ENCODE measurements around the gene D2HGDH.
A peak's percentile ranks its signal among the peaks of the same experiment; 100 is the strongest.

Gene D2HGDH

GRCh38 chr2:241764275-241765241 lies 30.1 kb downstream of the D2HGDH start:
- peak; percentile 57 for DNase-seq
- H3K27ac Mint-ChIP-seq: peak overlapping the region; percentile 88
- peaks cover 14% of the 10 kb centered on the region for H3K9me3 Mint-ChIP-seq
- peak overlapping the region; percentile 64 for H3K4me3 Mint-ChIP-seq
- peaks cover 5% of the 10 kb centered on the region for H3K27me3 Mint-ChIP-seq (ENCODE audit: low read depth, poor library complexity)
- peaks cover 35% of the 10 kb centered on the region for H3K4me1 Mint-ChIP-seq
- TF ChIP-seq CTCF (IDR thresholded peaks at IDR 0.05): no peak
- peaks cover 27% of the 10 kb centered on the region for H3K36me3 Mint-ChIP-seq (ENCODE audit: low read depth)

- H3K4me1 Mint-ChIP-seq: peaks cover 50% of the 10 kb centered on the region
- H3K36me3 Mint-ChIP-seq (ENCODE audit: low read depth): peaks cover 4% of the 10 kb centered on the region
- DNase-seq: no peak
- TF ChIP-seq CTCF (IDR thresholded peaks at IDR 0.05): no peak
- H3K27ac Mint-ChIP-seq: no peak overlapping the region
- no peaks in the 10 kb centered on the region for H3K9me3 Mint-ChIP-seq
- no peaks in the 10 kb centered on the region for H3K27me3 Mint-ChIP-seq (ENCODE audit: low read depth, poor library complexity)
- no peak overlapping the region for H3K4me3 Mint-ChIP-seq
Observed at GRCh38 chr2:241767464-241768250, 33.2 kb downstream of the D2HGDH start.

- Mint-ChIP-seq H3K27me3 (ENCODE audit: low read depth, poor library complexity) (no peaks in the 10 kb centered on the region), H3K4me1 (peaks cover 50% of the 10 kb centered on the region), H3K27ac (no peak overlapping the region), H3K4me3 (no peak overlapping the region), H3K36me3 (ENCODE audit: low read depth) (no peaks in the 10 kb centered on the region), H3K9me3 (no peaks in the 10 kb centered on the region)
- no peak for DNase-seq
- TF ChIP-seq CTCF (IDR thresholded peaks at IDR 0.05): no peak
Observed at GRCh38 chr2:241768251-241768711, 33.9 kb downstream of the D2HGDH start.

GRCh38 chr2:241768850-241769249 lies 34.4 kb downstream of the D2HGDH start:
- DNase-seq: no peak
- Mint-ChIP-seq H3K4me3 (no peak overlapping the region), H3K9me3 (no peaks in the 10 kb centered on the region), H3K27ac (no peak overlapping the region), H3K27me3 (ENCODE audit: low read depth, poor library complexity) (no peaks in the 10 kb centered on the region), H3K4me1 (peaks cover 44% of the 10 kb centered on the region), H3K36me3 (ENCODE audit: low read depth) (no peaks in the 10 kb centered on the region)
- TF ChIP-seq CTCF (IDR thresholded peaks at IDR 0.05): no peak

- Mint-ChIP-seq H3K4me1 (peaks cover 38% of the 10 kb centered on the region), H3K4me3 (no peak overlapping the region), H3K27ac (no peak overlapping the region), H3K9me3 (no peaks in the 10 kb centered on the region), H3K27me3 (ENCODE audit: low read depth, poor library complexity) (no peaks in the 10 kb centered on the region), H3K36me3 (ENCODE audit: low read depth) (no peaks in the 10 kb centered on the region)
- DNase-seq: no peak
- TF ChIP-seq CTCF (IDR thresholded peaks at IDR 0.05): no peak
Observed at GRCh38 chr2:241769819-241770184, 35.4 kb downstream of the D2HGDH start.

Measured in nephron progenitor cell (in vitro differentiated cells).